GM18951 (cell line): ENCODE results near the gene ABHD2.
"Not testable (repeated sequence)": the region's sequence is repeated elsewhere in the genome, so short reads cannot be mapped to it uniquely, and the experiment has no call there.

Experiments used
- POLR2A ChIP-seq: IDR thresholded peaks from 4 replicates; pipeline ENCODE4 v1.6.1; 2011; ENCODE audit warnings: mild to moderate bottlenecking; ENCODE audit not compliant: insufficient read length, insufficient read depth; ENCODE audit errors: extremely low read depth
- in situ Hi-C: fragments of 300-500 bp; cut with MboI; formaldehyde crosslinking; loops from one replicate; pipeline ENCODE4 v1.12.0; 2022; ENCODE audit warnings: low sequenced_read_pairs, mixed read lengths, inconsistent platforms; ENCODE audit not compliant: unreplicated experiment

ABHD2 gene

GRCh38 chr15:89083246-89083645 lies 5.0 kb upstream of the ABHD2 start:
- no peak for TF ChIP-seq POLR2A

GRCh38 chr15:89085289-89085926 lies 2.8 kb upstream of the ABHD2 start:
- TF ChIP-seq POLR2A = no peak
- in situ Hi-C loops = no loop called here

More at GRCh38 chr15:89083246-89083645, 5.0 kb upstream of the ABHD2 start:
- in situ Hi-C loops = no loop called here

- in situ Hi-C loops = not testable (repeated sequence)
Observed at GRCh38 chr15:89085933-89086332, 2.3 kb upstream of the ABHD2 start.

DNA sequence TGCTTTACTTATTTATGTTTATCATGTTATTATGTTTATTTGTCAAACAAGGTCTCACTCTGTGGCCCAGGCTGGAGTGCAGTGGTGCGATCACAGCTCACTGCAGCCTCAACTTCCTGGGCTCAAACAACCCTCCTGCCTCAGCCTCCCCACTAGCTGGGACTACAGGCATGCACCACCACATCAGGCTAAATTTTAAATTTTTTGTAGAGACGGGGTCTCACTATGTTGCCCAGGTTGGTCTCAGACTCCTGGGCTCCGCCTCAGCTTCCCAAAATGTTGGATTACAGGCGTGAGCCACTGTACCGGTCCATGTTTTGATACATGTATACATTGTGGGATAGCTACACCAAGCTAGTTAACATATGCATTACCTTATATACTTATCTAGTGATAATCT lies 1.9 kb upstream of the ABHD2 start:
- in situ Hi-C loops = not testable (repeated sequence)

GRCh38 chr15:89087161-89087829 lies 961 bp upstream of the ABHD2 start:
- in situ Hi-C loops = no loop called here
- TF ChIP-seq POLR2A = no peak

- TF ChIP-seq POLR2A = no peak
- in situ Hi-C loops = no loop called here
Observed at GRCh38 chr15:89088605-89089315, 504 bp downstream of the ABHD2 start.

GRCh38 chr15:89089316-89090230 lies 1.3 kb downstream of the ABHD2 start:
- no peak for TF ChIP-seq POLR2A
- in situ Hi-C loops = no loop called here

DNA sequence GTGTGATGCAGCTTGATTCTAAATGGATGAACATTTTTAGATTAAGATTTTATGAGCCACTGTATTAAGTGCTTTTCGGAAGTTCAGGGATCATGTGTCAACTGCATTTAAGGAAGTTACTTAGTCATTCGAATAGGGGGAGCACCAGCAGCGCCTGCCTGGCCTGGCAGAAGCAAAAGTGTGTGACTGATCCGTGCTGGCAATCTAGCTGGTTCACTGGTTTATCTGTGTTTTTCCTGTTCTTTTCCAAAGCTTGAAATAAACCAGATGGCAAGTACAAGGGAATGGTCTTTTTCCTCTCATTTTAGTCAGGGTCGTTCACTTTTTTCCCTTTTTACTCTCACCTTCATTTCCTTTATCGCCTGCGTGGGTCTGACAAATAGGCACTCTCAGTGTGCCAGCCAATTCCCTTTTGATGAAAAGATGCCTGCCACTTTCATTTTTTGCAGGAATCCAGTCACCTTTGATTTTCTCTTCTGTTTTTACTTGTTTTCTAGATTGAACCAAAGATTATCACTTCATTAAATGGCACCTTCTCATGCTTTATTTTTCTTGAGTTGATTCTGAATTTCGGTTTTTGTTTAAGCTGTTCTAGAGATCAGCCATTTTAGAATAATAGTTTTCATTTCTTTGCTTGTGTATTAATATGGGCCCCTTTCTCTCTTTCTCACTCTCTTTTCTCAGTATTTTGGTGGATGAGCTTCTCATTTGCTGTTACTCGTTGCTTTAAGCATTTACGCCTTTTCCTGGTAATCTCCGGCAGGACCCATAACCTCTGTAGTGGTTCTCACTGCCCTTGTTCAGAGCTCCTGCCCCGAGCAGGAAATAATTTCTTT lies 2.8 kb downstream of the ABHD2 start:
- in situ Hi-C loops = no loop called here
- TF ChIP-seq POLR2A = peak; percentile 37

- no peak for TF ChIP-seq POLR2A
- in situ Hi-C loops = no loop called here
Observed at GRCh38 chr15:89091627-89092220, 3.5 kb downstream of the ABHD2 start.

- TF ChIP-seq POLR2A = no peak
- in situ Hi-C loops = no loop called here
Observed at GRCh38 chr15:89093509-89093908, 5.3 kb downstream of the ABHD2 start.

DNA sequence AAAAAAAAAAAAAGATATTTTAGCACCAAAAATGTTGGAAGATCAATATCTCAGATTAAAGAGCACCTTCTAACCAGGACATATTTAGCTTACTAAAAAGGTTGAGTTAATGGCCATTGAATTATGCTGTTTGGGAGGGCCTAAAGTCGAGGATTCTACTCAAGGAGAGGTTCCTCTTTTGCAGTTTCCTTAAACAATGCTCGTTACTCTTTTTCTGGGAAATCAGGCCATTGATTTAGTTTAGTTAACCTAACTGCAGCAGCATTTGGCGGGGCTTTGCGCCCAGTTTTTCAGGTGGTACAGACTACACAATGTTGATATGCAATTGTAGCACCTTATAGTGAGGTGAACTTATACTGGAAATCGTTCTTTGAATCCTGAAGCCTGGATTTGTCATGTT lies 6.8 kb downstream of the ABHD2 start:
- in situ Hi-C loops = no loop called here
- TF ChIP-seq POLR2A = no peak

- TF ChIP-seq POLR2A = no peak
- in situ Hi-C loops = no loop called here
Observed at GRCh38 chr15:89095556-89095955, 7.3 kb downstream of the ABHD2 start.
